ENCODE measurements around the gene MIF4GD.

Gene MIF4GD

DNA sequence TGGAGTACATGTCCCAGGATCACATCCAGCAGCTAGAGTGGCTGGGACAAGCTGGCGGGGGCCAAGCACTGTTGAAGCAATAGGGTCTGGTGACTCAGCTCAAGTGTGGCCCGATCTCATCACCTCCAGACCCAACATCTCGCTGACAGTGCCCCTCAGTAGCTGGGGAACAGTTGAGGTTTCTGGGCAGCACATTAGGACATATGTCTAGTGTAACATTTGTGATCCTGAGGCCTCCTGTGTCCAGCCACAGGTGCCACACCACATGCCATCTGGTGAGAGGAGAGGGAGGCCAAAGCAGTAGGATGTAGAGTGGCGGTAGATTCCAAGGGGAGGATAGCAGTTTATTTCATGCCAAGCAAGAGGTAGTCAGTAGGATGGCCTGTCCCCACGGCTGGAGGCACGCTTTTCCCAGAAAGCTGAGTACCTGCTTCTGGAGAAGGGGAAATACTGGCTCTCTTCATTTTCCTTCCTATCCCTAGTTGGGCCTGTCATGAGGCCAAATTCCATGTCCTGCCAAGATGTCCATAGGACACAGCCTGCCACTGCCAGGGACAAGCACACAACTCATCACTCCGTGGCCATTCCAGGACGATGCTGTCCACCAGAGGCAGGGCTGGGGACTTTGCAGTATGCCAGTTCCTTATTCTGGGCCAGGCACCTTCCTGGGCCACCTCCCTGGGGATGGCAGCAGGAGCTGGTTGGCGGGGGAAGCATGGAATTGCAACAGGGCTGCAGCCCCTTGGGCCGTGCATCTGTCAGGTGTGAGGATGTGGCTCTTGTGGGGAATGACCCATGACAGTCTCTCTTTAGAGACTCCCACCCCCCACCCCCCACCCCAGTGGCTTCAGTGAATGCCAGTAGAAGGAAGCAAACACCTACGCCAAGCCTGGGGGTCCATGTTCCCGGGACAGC lies 33.7 kb downstream of the MIF4GD start:
- TF ChIP-seq, protein P1, sequence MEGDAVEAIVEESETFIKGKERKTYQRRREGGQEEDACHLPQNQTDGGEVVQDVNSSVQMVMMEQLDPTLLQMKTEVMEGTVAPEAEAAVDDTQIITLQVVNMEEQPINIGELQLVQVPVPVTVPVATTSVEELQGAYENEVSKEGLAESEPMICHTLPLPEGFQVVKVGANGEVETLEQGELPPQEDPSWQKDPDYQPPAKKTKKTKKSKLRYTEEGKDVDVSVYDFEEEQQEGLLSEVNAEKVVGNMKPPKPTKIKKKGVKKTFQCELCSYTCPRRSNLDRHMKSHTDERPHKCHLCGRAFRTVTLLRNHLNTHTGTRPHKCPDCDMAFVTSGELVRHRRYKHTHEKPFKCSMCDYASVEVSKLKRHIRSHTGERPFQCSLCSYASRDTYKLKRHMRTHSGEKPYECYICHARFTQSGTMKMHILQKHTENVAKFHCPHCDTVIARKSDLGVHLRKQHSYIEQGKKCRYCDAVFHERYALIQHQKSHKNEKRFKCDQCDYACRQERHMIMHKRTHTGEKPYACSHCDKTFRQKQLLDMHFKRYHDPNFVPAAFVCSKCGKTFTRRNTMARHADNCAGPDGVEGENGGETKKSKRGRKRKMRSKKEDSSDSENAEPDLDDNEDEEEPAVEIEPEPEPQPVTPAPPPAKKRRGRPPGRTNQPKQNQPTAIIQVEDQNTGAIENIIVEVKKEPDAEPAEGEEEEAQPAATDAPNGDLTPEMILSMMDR (IDR thresholded peaks at IDR 0.05; ENCODE audit: low read depth, low read length, poor library complexity, severe bottlenecking): no peak
- TF ChIP-seq EZH2phosphoT487 (IDR thresholded peaks at IDR 0.05; ENCODE audit: borderline replicate concordance, low read length): no peak
- Histone ChIP-seq H3K4me2 (ENCODE audit: low read length) (no peak overlapping the region), H3K4me1 (ENCODE audit: control insufficient read depth, low read length) (peaks cover 14% of the 10 kb centered on the region), H3K36me3 (ENCODE audit: control insufficient read depth, low read length) (peaks cover 88% of the 10 kb centered on the region), H3K27me3 (ENCODE audit: control insufficient read depth, low read length) (no peaks in the 10 kb centered on the region), H3K9me2 (replicated peaks; ENCODE audit: control insufficient read depth, low read length) (no peaks in the 10 kb centered on the region), H3F3A (ENCODE audit: control insufficient read depth, insufficient read depth) (peaks cover 8% of the 10 kb centered on the region; the same call in 1 of the 2 replicates), H4K20me1 (ENCODE audit: control insufficient read depth, insufficient read depth, low read depth, low read length) (peaks cover 4% of the 10 kb centered on the region; the same call in 1 of the 2 replicates), H3K4me3 (ENCODE audit: low read length) (no peak overlapping the region), H3K79me2 (ENCODE audit: control insufficient read depth, low read length) (no peaks in the 10 kb centered on the region), H3K27ac (ENCODE audit: low read depth, low read length) (no peak overlapping the region), H3K9me3 (ENCODE audit: control insufficient read depth, insufficient read depth, low read length) (no peaks in the 10 kb centered on the region)

DNA sequence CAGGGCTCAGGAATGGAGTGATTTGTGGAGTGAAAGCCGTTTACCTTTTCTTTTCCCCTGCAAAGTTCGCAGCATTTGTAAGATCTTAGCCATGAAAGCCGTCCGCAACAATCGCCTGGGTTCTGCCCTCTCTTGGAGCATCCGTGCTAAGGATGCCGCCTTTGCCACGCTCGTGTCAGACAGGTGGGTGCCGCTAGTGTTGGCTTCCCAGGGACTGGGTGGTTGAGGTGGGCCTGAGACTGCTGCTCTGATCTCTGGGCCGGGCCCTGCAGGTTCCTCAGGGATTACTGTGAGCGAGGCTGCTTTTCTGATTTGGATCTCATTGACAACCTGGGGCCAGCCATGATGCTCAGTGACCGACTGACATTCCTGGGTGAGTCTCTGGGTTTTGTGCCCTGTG lies 38.2 kb downstream of the MIF4GD start:
- Histone ChIP-seq H3K36me3 (ENCODE audit: control insufficient read depth, low read length) (peaks cover 88% of the 10 kb centered on the region), H3K27ac (ENCODE audit: low read depth, low read length) (no peak overlapping the region)

DNA sequence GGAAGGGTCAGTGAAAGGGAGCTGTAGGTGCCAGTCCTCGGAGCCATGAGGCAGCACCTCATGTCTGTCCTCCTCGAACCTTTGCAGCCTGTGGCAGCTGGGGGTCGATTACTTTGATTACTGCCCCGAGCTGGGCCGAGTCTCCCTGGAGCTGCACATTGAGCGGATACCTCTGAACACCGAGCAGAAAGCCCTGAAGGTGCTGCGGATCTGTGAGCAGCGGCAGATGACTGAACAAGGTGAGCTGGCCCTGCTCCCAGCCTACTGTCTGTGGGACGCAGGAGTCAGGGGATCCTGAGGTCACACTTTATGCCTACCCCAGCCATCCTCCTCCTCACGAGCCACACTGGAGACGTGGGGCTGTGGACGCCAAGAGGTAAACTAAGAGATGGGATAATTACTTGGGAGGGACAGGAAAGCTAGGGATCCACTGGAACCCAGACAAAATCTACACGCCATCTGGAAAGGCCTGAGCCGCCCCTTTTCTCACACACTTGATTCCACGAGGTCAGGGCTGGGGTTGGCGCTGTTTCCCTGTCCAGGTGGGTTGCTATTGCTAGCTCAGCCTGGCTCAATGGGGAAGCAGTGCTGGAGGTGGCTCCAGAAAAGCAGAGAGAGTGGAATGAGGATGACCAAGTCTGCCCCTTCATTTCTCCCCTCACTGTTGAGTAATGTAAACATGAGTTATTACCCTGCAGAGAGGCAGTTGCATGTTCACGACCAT lies 39.1 kb downstream of the MIF4GD start:
- no peaks in the 10 kb centered on the region for H4K20me1 ChIP-seq (ENCODE audit: control insufficient read depth, insufficient read depth, low read depth, low read length)
- H3K9me3 ChIP-seq (ENCODE audit: control insufficient read depth, insufficient read depth, low read length): no peaks in the 10 kb centered on the region
- peaks cover 6% of the 10 kb centered on the region; the same call in 1 of the 2 replicates for H3F3A ChIP-seq (ENCODE audit: control insufficient read depth, insufficient read depth)
- no peaks in the 10 kb centered on the region for H3K79me2 ChIP-seq (ENCODE audit: control insufficient read depth, low read length)
- peaks cover 83% of the 10 kb centered on the region for H3K36me3 ChIP-seq (ENCODE audit: control insufficient read depth, low read length)
- no peaks in the 10 kb centered on the region for H3K4me1 ChIP-seq (ENCODE audit: control insufficient read depth, low read length)
- no peak overlapping the region for H3K4me3 ChIP-seq (ENCODE audit: low read length)
- H3K9me2 ChIP-seq (replicated peaks; ENCODE audit: control insufficient read depth, low read length): no peaks in the 10 kb centered on the region
- H3K4me2 ChIP-seq (ENCODE audit: low read length): no peak overlapping the region
- no peaks in the 10 kb centered on the region for H3K27me3 ChIP-seq (ENCODE audit: control insufficient read depth, low read length)
- TF ChIP-seq EZH2phosphoT487 (IDR thresholded peaks at IDR 0.05; ENCODE audit: borderline replicate concordance, low read length): no peak
- TF ChIP-seq, protein P1 (IDR thresholded peaks at IDR 0.05; ENCODE audit: low read depth, low read length, poor library complexity, severe bottlenecking): no peak
- no peak overlapping the region for H3K27ac ChIP-seq (ENCODE audit: low read depth, low read length)

More for the DNA sequence above, 38.2 kb downstream of the MIF4GD start:
- no peaks in the 10 kb centered on the region for H4K20me1 ChIP-seq (ENCODE audit: control insufficient read depth, insufficient read depth, low read depth, low read length)
- H3K4me1 ChIP-seq (ENCODE audit: control insufficient read depth, low read length): no peaks in the 10 kb centered on the region
- peaks cover 6% of the 10 kb centered on the region; the same call in 1 of the 2 replicates for H3F3A ChIP-seq (ENCODE audit: control insufficient read depth, insufficient read depth)
- H3K4me3 ChIP-seq (ENCODE audit: low read length): no peak overlapping the region
- H3K27me3 ChIP-seq (ENCODE audit: control insufficient read depth, low read length): no peaks in the 10 kb centered on the region
- H3K9me2 ChIP-seq (replicated peaks; ENCODE audit: control insufficient read depth, low read length): no peaks in the 10 kb centered on the region
- no peaks in the 10 kb centered on the region for H3K79me2 ChIP-seq (ENCODE audit: control insufficient read depth, low read length)
- no peak for TF ChIP-seq EZH2phosphoT487 (IDR thresholded peaks at IDR 0.05; ENCODE audit: borderline replicate concordance, low read length)
- TF ChIP-seq, protein P1 (IDR thresholded peaks at IDR 0.05; ENCODE audit: low read depth, low read length, poor library complexity, severe bottlenecking): no peak
- H3K9me3 ChIP-seq (ENCODE audit: control insufficient read depth, insufficient read depth, low read length): no peaks in the 10 kb centered on the region
- no peak overlapping the region for H3K4me2 ChIP-seq (ENCODE audit: low read length)

Measured in DOHH2 (cell line).